H1 (cell line): ENCODE measurements around the gene ABHD1.

Source experiments
- RNF2 ChIP-seq: fragments of 200-900, 300-1000 bp; sonication (generic); IDR thresholded peaks from 2 replicates; pipeline ENCODE4 v1.7.1; 2016; ENCODE audit warnings: borderline replicate concordance, low read depth, mild to moderate bottlenecking, antibody characterized with exemption, low read length; ENCODE audit not compliant: poor library complexity, severe bottlenecking; ENCODE audit errors: missing control alignments
- TF ChIP-seq, protein P1 (sequence below): IDR thresholded peaks from 2 replicates; pipeline ENCODE4 v1.6.1; 2012; ENCODE audit warnings: inconsistent platforms

DNA sequence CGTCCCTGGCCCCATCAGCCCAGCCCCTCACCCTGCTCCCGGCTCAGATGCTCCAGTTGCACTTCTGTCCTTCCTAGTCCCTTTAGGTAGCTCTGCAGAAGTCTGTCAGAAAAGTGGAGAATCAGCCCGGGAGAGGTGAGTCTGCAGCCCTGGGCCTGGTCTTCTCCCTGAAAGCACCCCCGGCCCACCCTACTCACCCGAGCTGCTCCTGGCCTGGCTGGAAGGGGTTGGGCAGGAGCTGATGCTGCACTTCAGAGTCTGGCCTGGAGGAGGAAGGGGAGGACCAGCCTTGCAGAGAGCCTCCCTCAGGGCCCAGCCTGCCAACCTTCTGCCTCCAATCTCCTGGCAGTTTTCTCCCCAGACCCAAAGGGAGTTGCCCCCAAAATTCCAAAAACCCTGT lies 21.3 kb upstream of the ABHD1 start:
- no peak for TF ChIP-seq RNF2
- TF ChIP-seq, protein P1, sequence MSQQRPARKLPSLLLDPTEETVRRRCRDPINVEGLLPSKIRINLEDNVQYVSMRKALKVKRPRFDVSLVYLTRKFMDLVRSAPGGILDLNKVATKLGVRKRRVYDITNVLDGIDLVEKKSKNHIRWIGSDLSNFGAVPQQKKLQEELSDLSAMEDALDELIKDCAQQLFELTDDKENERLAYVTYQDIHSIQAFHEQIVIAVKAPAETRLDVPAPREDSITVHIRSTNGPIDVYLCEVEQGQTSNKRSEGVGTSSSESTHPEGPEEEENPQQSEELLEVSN = no peak
